ENCODE results near the gene SPHK2. TPM values are rescaled to one million over a fixed set of nuclear protein-coding genes. Genes with fewer than 3 reads are reported as not detected.

The SPHK2 gene
- total RNA-seq, 1 experiment from 2014 or later, result 19.9 TPM

GRCh38 chr19:48654299-48655059, 35.2 kb downstream of the SPHK2 start:
- no peak overlapping the region for H3K9ac ChIP-seq (ENCODE audit: low read length)
- H3K4me1 ChIP-seq (ENCODE audit: control insufficient read depth in 1 of 2, insufficient read depth in 2 of 2, low read length in 2 of 2), result peaks cover 9 to 43% of the 10 kb centered on the region in 2 experiments
- no peak overlapping the region for H3K27ac ChIP-seq (ENCODE audit: low read depth, low read length)
- no peak overlapping the region for H2AFZ ChIP-seq (ENCODE audit: low read depth, low read length, poor library complexity, severe bottlenecking)
- H4K20me1 ChIP-seq (ENCODE audit: insufficient read depth), result no peaks in the 10 kb centered on the region
- no peaks in the 10 kb centered on the region for H3K9me2 ChIP-seq (ENCODE audit: insufficient read depth)
- TF ChIP-seq JUND (IDR thresholded peaks at IDR 0.05) (no peak), CTCF (IDR thresholded peaks at IDR 0.05 in 2 of 3, conservative IDR thresholded peaks at IDR 0.05 in 1 of 3; ENCODE audit: borderline replicate concordance in 1 of 3, insufficient read depth in 1 of 3, low read depth in 2 of 3, low read length in 2 of 3) (no peak), ZFX (IDR thresholded peaks at IDR 0.05) (no peak), MAX (IDR thresholded peaks at IDR 0.05) (no peak), CBX3 (IDR thresholded peaks at IDR 0.05; ENCODE audit: low read depth) (no peak), YY1 (IDR thresholded peaks at IDR 0.05; ENCODE audit: extremely low read depth, insufficient replicate concordance, low read depth, low read length) (no peak), SP1 (IDR thresholded peaks at IDR 0.05; ENCODE audit: low read depth) (no peak), FOSL1 (IDR thresholded peaks at IDR 0.05; ENCODE audit: low read depth) (no peak), ATF3 (IDR thresholded peaks at IDR 0.05) (no peak), SIN3A (IDR thresholded peaks at IDR 0.05; ENCODE audit: low read depth) (no peak), SRF (IDR thresholded peaks at IDR 0.05; ENCODE audit: low read depth) (no peak), EGR1 (IDR thresholded peaks at IDR 0.05; ENCODE audit: low read depth) (no peak), RAD21 (IDR thresholded peaks at IDR 0.05; ENCODE audit: low read depth) (no peak), EZH2 (IDR thresholded peaks at IDR 0.05) (no peak), ZBTB33 (IDR thresholded peaks at IDR 0.05; ENCODE audit: extremely low read depth, insufficient replicate concordance, low read length) (no peak), ZNF274 (IDR thresholded peaks at IDR 0.05; ENCODE audit: low read depth, low read length) (no peak)
- DNase-seq (ENCODE audit: low read depth, low spot score) (no peak), ATAC-seq (no peak)
- intact Hi-C loops (cut with micrococcal nuclease), result no loop called here
- ChIA-PET CTCF (no interaction called here), POLR2A (interaction anchor here (0.7 kb wide), 1 partner anchor 35 kb away, joined by 5 read pairs; the partner anchor contains the start of genes RPL18 and SPHK2), RAD21 (ENCODE audit: low non-redundant PET in 1 of 2, low total read pairs in 2 of 2, uncharacterized antibody in 2 of 2, unreplicated experiment in 2 of 2) (no interaction called here)
- no peaks in the 10 kb centered on the region for H3K9me3 ChIP-seq (ENCODE audit: control insufficient read depth in 1 of 2, insufficient read depth in 1 of 2, low read depth in 1 of 2, low read length in 2 of 2)
- H3K4me2 ChIP-seq (ENCODE audit: low read length), result no peak overlapping the region
- H3K4me3 ChIP-seq (replicated peaks in 1 of 2; ENCODE audit: low read depth in 1 of 2, low read length in 2 of 2), result no peak overlapping the region
- no peaks in the 10 kb centered on the region for H3K36me3 ChIP-seq (ENCODE audit: control insufficient read depth in 1 of 2, insufficient read depth in 2 of 2, low read length in 2 of 2)
- no TSS peak for BruUV-seq (replicated peaks)
- H3K27me3 ChIP-seq (ENCODE audit: insufficient read depth, low read length), result no peaks in the 10 kb centered on the region
- H3K79me2 ChIP-seq (ENCODE audit: insufficient read depth, low read length), result no peaks in the 10 kb centered on the region
